Activated CD4-positive, alpha-beta T cell treated with anti-CD3 and anti-CD28 coated beads, Interleukin-2, amount 50 U/mL, for 48 hours (primary cell): ENCODE results near the gene TTC39C.
"Not testable (repeated sequence)": the region's sequence is repeated elsewhere in the genome, so short reads cannot be mapped to it uniquely, and the experiment has no call there.

Source experiments
- DNase-seq, 2 experiments: peaks; one replicate each; pipeline ENCODE4 v3.0.0-alpha.2; 2020

The TTC39C gene

DNA sequence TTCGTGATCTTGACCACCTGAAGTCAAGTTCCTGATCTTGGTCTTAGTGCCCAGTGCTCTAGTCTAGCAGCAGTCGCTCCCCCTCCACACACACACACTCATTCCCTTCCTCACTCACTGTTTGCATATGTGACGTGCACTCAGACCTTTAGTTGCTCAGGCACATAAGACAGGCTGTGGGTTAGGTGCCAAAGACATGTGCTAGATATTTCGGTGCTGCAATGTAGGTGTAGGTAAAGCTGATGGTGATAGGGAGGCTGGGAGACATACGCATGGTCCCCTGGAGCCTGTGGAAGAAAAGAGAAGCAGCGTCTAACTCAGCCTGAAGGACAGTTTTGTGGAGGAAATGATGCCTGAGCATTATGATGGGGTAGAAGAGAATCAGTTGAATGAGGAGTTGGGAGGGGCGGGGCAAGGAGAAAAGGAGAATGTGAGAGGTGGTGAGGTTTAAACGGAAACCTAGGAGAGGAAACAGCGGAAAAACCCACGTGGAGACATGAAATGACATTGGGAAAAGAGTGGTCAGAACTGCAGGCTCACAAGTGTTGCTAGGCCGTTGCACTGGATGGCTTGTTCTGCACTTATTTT is 3.8 kb downstream of the TTC39C start:
- DNase-seq = peak; percentile 45 to 66

DNA sequence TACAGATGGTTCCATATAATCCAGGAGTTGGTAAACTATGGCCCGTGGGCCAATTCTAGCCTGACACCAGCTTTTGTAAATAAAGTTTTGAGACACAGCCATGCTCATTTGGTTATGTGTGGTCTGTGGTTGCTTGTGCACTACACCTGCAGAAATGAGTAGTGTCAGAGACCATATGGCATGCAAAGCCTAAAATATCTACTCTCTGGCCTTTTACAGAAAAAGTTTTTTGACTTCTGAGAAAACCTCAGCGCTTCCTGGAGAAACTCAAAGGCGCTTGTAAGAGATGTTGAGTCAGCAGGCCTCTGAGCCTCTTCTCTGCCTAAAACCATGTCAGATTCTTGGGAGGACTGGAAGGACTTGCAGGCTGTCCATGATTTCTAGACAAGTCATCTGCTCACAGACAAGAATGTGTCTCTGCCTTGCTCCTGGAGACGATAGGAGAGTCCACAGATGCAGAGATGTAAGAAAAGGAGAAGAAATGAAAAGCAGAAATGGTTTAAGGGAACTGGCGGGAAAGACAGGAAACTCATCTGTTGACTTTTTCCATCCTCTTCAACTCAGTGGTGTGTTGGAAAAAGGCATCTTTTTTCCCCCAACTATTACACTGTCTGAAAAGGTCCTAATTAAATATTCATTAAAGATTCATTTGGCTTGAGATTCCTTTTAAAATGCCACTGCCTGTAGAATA is 5.2 kb downstream of the TTC39C start:
- DNase-seq = peak; percentile 35 to 56

DNA sequence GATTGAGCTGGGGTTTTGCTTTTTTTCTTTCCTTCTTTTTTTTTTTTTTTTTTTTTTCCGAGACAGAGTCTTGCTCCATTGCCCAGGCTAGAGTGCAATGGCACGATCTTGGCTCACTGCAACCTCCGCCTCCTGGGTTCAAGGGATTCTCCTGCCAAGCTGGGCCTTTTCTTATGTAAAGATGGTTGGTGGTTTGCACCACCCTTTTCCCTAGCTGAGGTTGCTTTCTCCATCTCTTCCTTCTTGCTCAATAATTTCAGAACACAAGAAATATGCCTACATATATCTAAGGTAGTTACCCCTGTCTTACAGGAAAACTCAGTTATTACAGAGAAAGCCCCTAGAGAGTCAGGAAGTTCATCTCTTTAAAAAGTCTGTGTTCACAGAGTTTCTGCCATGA is 7.0 kb downstream of the TTC39C start:
- DNase-seq = no peak

DNA sequence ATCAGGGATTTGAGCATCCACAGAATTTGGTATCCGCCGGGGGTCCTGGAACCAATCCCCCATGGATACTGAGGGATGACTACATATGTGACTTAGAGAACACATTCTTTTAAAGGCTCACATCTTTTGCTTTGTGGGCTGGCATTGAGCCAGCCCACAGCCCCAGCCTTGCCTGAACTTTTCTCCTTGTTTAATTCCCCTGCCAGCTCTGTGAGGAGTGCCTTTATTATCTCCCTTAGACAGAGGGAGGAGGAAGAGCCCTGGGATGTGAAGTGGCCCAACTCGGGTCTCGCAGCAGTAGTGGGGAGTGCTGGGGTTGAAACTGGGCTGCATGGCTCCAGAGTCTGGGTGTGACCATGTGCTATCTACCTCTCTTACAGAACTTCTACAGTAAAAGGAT is 7.6 kb downstream of the TTC39C start:
- DNase-seq = no peak

DNA sequence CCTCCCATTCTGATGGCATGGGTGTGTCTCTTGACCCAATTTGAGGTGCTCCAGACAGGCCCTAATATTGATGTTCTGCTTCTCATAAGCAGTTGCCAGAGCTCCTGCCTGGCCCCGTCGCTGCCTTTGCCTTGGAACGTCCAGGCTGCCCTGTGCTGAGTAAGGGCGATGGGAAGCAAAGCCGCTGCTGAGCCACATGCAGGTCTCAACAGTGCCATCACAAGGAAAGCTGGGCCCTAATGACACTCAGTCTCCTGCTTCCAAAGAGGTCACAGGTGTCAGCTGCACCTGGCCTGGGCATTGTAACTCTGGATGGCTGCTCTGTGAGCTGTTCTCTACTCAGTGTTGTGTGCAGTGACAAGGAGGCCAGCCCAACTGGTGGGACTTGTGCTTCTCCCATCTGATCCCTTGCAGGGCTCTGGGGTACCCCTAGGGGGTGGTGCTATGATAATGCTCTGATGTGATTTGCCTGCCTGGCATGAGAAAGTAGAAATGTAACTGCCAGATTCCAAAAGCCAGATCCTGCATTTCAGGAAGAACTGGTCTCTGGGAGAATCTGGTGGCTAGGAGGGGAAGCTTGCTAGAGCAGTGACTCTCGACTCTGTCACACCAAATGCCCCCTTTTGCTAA is 8.7 kb downstream of the TTC39C start:
- DNase-seq = no peak

DNA sequence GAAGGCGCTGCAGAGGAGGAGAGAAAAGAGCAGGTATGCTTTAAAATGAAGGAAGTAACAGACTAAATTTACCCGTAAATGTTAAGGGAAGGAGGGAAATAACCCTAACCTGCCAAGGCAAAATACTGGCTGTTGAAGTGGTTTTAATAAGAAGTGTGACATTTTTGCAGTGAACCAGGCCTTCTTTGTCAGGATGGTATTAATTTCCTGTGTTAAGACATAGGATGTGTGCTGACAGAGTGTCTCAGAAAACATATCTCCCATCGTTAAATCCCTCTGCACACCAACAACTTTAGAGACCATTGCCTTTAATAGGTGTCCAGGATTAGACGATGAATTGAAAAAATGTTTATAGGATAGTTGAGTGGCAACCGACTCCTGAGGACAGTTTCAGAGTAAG is 9.9 kb downstream of the TTC39C start:
- DNase-seq = no peak

DNA sequence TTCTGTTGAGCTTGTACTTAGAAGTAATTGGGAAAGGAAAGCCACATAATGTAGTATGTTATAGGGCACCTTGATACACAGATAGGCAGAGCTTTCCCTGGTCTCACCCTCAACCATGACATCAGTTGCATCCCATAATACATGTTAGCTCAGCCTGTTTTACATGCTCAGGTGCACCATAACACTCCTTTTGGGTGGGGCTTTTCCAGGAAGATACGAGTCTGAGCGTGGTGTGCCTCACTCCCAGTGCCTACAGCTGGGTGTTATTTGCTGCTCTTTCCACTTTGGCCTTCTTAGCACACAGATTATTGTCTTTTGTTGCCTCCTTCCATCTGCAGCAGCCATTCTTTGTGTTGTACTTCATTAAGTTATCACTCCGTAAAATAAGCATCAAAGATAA is 11.9 kb downstream of the TTC39C start:
- DNase-seq = no peak

DNA sequence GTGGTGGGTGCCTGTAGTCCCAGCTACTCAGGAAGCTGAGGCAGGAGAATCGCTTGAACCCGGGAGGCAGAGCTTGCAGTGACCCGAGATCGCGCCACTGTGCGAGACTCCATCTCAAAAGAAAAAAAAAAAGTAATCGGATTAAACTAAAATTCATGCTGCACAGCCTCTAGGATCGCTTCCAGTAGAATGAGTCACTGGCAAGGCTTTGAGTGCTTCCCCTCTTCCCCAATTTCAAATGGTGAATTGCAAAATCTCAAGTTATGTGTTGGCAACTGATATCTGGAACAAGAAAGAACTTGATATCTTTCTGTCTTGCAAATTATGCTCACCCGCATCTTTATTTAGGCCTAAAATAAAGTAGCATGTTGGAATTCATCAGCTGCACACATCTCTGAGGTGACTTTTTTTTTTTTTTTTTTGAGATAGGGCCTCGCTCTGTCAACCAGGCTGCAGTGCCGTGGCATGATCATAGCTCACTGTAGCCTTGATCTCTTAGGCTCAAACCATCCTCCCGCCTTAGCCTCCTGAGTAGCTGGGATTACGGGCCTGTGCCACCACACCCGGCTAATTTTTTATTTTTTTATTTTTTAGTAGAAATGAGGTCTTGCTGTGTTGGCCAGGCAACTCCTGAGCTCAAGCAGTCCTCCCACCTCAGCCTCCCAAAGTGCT is 12.7 kb downstream of the TTC39C start:
- no peak for DNase-seq

DNA sequence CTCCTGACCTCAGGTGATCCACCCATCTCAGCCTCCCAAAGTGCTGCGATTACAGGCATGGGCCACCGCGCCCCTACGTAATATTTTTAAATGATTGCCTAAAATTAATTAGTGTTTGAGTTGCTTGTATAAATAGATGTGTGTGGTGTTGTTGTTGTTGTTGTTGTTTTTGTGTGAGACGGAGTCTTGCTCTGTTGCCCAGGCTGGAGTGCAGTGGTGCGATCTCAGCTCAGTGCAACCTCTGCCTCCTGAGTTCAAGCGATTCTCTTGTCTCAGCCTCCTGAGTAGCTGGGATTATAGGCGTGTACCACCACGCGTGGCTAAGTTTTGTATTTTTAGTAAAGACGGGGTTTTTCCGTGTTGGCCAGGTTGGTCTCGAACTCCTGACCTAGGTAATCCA is 14.4 kb downstream of the TTC39C start:
- DNase-seq = not testable (repeated sequence)

DNA sequence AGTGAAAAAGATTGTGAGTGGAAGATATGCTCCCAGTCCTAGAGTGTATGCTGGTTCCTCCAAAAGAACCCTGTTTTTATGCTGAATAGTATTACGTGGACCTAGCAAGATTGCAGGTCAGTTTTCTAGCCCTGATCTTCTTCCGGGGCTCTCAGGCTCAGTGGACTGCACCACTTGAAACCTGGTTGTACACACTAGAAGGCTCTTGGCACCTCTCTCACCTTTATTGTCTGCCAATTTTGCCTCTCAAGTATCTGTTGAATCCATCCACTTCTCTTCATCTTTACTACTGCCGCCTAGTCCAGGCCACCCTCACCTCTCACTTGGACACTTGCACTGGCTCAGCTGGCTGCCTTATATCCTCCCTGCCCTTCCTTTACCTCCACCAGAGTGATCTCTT is 16.8 kb downstream of the TTC39C start:
- DNase-seq = no peak

DNA sequence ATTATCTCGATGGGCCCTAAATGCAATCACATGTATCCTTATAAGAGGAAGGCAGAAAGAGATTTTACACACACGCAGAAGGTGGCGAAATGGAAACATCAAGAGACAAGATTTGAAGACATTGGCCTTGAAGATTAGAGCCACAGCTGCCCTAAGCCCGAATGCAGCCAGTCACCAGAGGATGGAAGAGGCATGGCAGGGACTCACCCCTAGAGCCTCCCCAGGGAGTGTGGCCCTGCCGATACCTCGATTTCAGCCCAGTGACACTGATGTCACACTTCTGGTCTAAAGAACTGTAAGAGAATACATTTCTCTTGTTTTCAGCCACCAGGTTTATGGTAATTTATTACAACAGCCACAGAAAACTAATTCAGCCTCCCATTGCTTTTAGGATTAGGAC is 17.4 kb downstream of the TTC39C start:
- DNase-seq = no peak

DNA sequence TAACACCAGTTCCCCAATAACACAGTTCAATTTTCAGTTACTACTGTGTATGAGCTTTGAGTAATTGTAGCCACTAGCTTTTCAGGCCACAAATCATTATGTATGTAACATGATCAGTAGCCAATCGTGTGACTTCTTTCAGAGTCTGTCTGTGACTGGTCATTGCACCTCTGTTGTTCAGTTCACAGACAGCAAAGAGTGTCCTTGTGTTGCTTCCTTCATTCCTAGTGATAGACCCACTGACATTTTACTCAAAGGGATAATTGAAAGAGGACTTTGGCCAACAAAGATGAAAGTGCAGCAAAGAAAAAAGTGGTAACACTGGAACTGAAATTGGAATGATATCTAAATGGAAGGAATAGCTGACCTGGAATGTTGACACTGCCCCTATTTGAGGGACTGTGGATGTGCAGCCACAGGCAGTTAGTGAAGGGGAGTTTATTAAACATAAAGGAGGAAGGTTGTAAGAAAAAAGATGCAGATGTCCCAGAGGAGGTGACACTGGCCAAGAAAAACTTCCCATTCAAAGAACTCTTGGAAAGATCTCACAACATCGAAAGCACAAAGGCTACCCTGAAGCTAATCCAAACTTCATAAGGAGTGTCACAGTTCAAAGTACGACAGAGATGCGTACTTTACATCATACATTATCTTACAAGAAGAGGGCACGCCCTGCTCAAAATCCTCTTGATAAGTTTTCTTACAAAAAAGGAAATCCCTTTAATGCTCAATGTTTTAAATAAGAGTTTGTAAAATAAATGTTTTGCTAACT is 19.3 kb downstream of the TTC39C start:
- DNase-seq = no peak

DNA sequence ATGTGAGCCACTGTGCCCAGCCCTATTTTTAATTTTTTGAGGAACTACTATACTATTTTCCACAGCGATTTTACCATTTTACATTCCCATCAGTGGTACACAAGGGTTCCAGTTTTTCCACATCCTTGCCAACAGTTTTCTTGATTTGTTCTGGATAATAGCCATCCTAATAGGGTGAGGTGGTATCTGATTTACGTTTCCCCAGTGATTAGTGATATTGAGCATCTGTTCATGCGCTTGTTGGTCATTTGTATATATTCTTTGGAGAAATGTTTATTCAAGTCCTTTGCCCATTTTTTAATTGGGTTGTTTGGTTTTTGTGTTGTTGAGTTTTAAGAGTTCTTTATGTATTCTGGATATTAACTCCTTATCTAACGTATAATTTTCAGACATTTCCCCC is 20.8 kb downstream of the TTC39C start:
- no peak for DNase-seq

DNA sequence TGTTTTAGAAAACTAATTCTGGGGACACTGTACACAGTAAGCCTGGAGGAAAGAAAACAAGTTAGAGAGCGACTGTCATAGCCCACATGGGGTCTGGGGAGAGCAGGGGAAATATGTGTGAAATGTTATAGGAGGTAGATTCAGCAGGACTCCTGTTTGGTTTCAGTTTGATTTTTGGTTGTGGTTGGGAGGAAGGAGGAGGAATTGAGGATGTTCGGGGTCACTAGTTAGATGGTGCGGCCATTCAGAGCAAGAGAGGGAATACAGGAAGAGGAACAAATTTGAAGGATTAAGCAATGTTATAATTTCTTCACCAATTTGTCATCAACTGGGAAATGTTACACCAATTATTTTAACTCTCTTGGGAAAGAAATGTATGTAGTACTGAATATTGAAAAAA is 25.1 kb downstream of the TTC39C start:
- DNase-seq = no peak

DNA sequence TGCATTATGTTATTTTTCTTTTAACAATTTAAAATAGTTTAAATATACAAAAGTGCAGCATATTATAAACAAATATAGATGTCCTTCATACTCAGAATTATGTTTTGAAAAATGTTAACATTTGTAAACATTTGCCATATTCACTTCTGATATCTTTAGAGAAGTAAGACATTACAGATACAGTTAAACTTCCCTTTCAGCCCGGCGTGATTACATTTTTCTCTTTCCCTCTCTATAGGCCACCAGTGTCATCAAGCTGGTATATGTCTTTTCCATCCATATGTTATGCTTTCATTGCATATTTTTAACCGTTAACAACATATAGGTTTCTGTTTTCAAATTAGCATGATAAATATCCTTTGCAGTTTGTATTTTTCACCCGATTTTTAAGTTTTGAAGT is 27.1 kb downstream of the TTC39C start:
- no peak for DNase-seq

DNA sequence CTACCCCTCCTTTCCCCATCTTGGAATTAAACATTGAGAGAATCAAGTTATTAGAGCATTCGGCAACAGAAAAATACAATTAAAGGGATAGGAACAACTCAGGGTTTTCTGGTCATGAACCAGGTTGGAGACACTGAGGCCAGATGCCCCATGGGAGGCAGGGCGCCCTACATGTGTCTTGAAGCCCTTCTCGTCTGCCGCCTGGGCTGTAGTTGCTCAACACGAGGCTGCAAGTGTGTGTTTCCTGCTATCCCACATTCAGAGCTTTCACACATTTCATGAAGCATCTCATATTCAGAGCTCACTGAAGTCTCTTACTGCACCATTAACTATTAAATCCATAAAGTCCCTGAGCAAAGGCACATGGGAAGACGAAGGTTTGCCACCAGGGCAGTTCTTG is 28.8 kb downstream of the TTC39C start:
- DNase-seq = no peak

DNA sequence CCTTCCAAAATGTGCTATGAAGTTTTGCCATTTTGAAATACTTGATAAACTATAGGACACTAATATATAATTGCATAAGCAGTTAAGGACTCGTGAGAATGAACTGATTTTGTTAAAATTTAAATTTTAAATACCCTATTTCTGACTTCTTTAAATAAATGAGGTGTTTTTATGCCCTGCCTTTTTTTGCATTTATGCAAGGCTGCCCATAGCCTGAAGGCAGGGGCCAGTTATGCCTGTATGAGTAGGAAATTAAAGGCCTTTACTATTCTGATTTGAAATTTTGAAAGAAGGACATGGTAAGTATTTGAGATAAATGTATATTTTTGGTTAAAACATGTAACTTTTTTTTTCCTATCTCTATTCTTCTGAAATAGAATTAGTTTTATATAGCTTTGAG is 33.7 kb downstream of the TTC39C start:
- no peak for DNase-seq

DNA sequence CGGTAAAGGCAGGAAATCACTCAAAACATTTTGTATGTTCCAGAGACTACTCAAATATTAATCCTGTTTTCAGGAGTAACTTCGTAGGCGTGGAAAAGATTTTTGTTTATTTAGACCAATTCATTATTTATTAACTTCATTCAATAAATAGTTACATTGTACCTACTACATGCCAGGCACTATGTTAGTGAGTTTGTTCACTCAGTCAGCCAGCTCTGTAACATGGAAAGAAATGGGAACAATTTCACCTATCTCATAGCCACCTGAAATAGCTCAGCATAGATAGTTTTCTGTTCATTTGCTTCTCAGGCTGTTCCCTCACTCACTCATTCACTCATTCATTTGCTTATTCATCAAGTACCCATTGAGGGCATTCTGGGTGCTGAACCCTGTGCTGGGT is 34.6 kb downstream of the TTC39C start:
- no peak for DNase-seq

DNA sequence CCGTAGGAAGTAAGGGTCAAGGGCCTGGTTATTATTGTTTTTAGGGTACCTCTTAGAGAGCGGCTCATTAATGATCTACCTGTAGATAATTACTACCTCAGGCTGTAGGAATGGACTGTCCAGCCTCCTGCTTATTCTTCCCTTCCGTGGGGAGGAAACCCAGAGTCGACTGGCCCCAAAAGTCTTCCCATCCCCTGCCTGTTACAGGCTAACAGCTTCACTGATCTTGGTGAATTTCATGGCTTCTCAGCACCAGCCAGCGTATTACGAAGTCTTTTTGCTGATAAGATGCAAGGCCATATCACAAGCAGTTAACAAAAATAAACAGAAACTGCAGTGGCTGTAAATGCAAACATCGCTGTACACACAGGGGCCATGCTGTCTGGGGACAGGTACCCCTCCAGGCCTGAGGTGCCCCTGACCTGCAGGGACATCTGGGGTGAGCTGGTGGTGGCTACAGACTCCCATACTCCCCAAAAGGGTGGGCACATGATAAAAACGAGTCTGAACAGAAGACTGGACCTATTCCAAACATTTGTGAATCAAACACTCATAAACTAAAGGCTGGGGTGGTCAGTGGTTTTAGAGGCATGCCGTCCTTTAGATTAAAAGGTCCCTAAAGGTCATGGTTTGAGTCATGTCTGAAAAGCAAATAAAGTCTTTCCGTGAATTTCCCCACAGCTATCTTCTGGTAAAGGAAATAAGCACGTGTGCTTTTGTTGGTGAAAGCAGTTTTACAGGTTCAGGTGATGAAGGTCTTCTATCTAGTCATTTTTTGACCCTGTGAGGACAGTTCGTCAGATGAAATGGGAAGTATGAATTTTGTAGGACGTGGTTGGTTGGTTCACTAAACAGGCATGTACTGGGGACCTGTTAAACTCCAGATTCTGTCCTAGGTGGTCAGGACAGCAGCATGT is 36.7 kb downstream of the TTC39C start:
- DNase-seq = no peak

DNA sequence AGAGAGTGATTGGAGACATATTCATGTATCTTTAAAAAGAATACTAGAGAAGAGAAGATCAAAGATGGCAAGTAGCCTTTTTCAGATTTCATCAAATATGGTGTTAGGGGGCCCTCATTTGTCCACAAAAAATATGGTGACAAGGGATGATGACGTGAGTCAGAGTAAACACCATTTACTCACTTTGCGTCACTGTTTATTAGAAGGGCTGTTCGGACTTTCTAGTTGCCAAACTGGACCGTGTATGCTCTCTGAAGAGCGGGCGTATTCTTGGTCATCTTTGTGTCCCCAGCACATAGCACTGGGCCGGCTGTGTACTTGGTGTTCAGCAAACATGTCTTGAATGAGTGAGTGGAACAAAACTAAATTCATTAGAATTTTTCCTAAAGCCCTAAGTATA is 37.5 kb downstream of the TTC39C start:
- DNase-seq = no peak

DNA sequence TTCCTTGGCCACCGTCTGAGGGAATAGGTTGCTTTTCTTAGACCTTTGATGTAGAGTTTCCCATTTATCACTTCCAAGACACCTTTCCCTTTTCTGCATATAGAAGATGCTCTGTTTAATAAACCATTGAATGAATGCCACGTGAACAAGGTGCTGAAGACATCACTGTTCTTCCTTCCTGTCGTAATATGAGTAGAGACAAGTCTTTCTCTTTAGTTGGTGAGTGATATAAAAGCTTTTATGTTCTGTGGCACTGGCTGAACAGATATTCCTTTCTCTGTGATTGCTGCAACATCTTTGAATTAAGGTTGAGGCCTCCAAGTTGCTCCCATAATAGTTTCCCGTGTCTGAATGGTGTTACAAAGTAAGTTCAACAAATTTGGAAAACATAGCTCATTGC is 38.7 kb downstream of the TTC39C start:
- no peak for DNase-seq

DNA sequence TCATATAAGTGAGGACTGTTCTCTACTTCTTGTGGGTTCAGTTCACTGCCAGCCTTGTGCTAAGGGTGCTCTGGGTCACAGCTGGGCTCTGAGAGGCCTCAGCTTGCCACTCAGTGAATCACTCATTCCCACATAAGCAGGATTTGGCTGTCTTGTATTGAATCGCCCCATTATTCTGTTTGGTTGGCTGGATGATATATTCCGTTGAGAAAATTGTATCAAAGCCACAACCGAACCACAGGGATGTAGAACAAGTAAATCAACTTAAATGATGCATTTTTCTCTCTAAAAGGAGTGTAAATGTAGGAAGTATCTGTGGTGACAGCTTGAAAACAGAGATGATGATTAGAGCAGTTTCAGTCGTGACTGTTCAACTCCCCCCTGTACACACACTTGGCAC is 39.6 kb downstream of the TTC39C start:
- DNase-seq = peak; percentile 41 to 51
